PC-9 (cell line): ENCODE data around the gene CRB2. TPM values are rescaled to one million over a fixed set of nuclear protein-coding genes. Genes with fewer than 3 reads are reported as not detected.
A peak's percentile ranks its signal among the peaks of the same experiment; 100 is the strongest.

Source experiments
- BruUV-seq: library from RNA; stranded (reverse); fragments of 400-500 nt; replicated peaks from 2 replicates; lab custom pipeline; 2021; lab: Mats Ljungman, UMichigan
- CTCF ChIA-PET: fragments of 300-600 bp; sonication (Branson Sonifier 250); formaldehyde crosslinking; loops from one replicate; lab custom pipeline; 2022; ENCODE audit warnings: antibody characterized with exemption; lab: Charles Lee
- POLR2A ChIA-PET: fragments of 300-600 bp; sonication (Branson Sonifier 250); formaldehyde crosslinking; loops from one replicate; lab custom pipeline; 2022; ENCODE audit warnings: antibody characterized with exemption; ENCODE audit not compliant: unreplicated experiment; lab: Charles Lee
- DNase-seq, 2 experiments: peaks; one replicate each; pipeline versions ENCODE4 v3.0.0 to v3.0.0-alpha.2; 2015 to 2022; ENCODE audit warnings: mixed read lengths in 1 of 2
- H2AFZ ChIP-seq: fragments of 200-600 bp; sonication (generic); 2 replicates; pipeline ENCODE4 v1.8.1; 2017; ENCODE audit warnings: antibody characterized with exemption
- H3F3A ChIP-seq: fragments of 200-600 bp; sonication (generic); 2 replicates; pipeline ENCODE4 v1.8.1; 2017; ENCODE audit warnings: antibody characterized with exemption, mild to moderate bottlenecking, low read depth; ENCODE audit not compliant: insufficient read depth
- H3K27ac ChIP-seq: fragments of 200-600 bp; sonication (generic); 2 replicates; pipeline ENCODE4 v1.6.1; 2016; ENCODE audit warnings: mixed run types
- H3K27me3 ChIP-seq: fragments of 200-600 bp; sonication (generic); 2 replicates; pipeline ENCODE4 v1.6.1; 2016; ENCODE audit warnings: low read depth, mixed run types; ENCODE audit not compliant: insufficient read depth
- H3K36me3 ChIP-seq: fragments of 200-600 bp; sonication (generic); 2 replicates; pipeline ENCODE4 v1.6.1; 2016; ENCODE audit warnings: low read depth, mixed run types
- H3K4me1 ChIP-seq: fragments of 200-600 bp; sonication (generic); replicated peaks from 2 replicates; pipeline ENCODE4 v1.6.1; 2016; ENCODE audit warnings: mixed run types; ENCODE audit not compliant: insufficient read depth
- H3K4me2 ChIP-seq: fragments of 200-600 bp; sonication (generic); 2 replicates; pipeline ENCODE4 v1.6.1; 2017; ENCODE audit warnings: mixed run types
- H3K4me3 ChIP-seq: fragments of 200-600 bp; sonication (generic); 2 replicates; pipeline ENCODE4 v1.6.1; 2016; ENCODE audit warnings: mixed run types
- H3K79me2 ChIP-seq: fragments of 200-600 bp; sonication (generic); 2 replicates; pipeline ENCODE4 v1.6.1; 2017; ENCODE audit warnings: low read depth, mixed run types
- H3K9me2 ChIP-seq: fragments of 200-600 bp; sonication (generic); 2 replicates; pipeline ENCODE4 v1.8.1; 2017; ENCODE audit warnings: mild to moderate bottlenecking; ENCODE audit not compliant: insufficient read depth
- H3K9me3 ChIP-seq: fragments of 200-600 bp; sonication (generic); 2 replicates; pipeline ENCODE4 v1.8.1; 2016; ENCODE audit warnings: low read depth; ENCODE audit not compliant: insufficient read depth
- H4K20me1 ChIP-seq: fragments of 200-600 bp; sonication (generic); 2 replicates; pipeline ENCODE4 v1.8.1; 2017; ENCODE audit not compliant: insufficient read depth
- EZH2 ChIP-seq: fragments of 200-600 bp; sonication (generic); IDR thresholded peaks from 2 replicates; pipeline ENCODE4 v1.8.0; 2017; ENCODE audit warnings: antibody characterized with exemption, low read depth
- intact Hi-C: fragments of 100-400 bp; cut with micrococcal nuclease; formaldehyde crosslinking; loops from one replicate; pipeline ENCODE4 v1.10.0; 2022; ENCODE audit not compliant: unreplicated experiment
- total RNA-seq: library from RNA; stranded (reverse); gene quantifications from 2 replicates; pipeline ENCODE4 v1.2.3, GENCODE V29; 2021
- TF ChIP-seq, protein P1 (sequence below): fragments of 200-600 bp; sonication (generic); conservative IDR thresholded peaks from 2 replicates; pipeline ENCODE4 v1.6.1; 2017; ENCODE audit warnings: mixed run types, antibody characterized with exemption, mild to moderate bottlenecking, moderate library complexity

The CRB2 gene
- total RNA-seq, 1 experiment from 2014 or later, result not detected

- H3K79me2 ChIP-seq, result no peaks in the 10 kb centered on the region
- H3K27me3 ChIP-seq, result peaks cover 36% of the 10 kb centered on the region
- POLR2A ChIA-PET, result no interaction called here
- no TSS peak for BruUV-seq
- no peak overlapping the region for H2AFZ ChIP-seq
- CTCF ChIA-PET, result no interaction called here
- intact Hi-C loops, result no loop called here
- H3K4me1 ChIP-seq, result no peaks in the 10 kb centered on the region
- DNase-seq, result no peak
- H3K4me2 ChIP-seq, result no peak overlapping the region
- no peaks in the 10 kb centered on the region for H3K9me3 ChIP-seq
- H3F3A ChIP-seq, result no peaks in the 10 kb centered on the region; the same call in 1 of the 2 replicates
- no peaks in the 10 kb centered on the region for H3K36me3 ChIP-seq
- H3K4me3 ChIP-seq, result no peak overlapping the region
- H4K20me1 ChIP-seq, result no peaks in the 10 kb centered on the region
- no peak overlapping the region for H3K27ac ChIP-seq
- no peak for TF ChIP-seq EZH2
- TF ChIP-seq, protein P1, sequence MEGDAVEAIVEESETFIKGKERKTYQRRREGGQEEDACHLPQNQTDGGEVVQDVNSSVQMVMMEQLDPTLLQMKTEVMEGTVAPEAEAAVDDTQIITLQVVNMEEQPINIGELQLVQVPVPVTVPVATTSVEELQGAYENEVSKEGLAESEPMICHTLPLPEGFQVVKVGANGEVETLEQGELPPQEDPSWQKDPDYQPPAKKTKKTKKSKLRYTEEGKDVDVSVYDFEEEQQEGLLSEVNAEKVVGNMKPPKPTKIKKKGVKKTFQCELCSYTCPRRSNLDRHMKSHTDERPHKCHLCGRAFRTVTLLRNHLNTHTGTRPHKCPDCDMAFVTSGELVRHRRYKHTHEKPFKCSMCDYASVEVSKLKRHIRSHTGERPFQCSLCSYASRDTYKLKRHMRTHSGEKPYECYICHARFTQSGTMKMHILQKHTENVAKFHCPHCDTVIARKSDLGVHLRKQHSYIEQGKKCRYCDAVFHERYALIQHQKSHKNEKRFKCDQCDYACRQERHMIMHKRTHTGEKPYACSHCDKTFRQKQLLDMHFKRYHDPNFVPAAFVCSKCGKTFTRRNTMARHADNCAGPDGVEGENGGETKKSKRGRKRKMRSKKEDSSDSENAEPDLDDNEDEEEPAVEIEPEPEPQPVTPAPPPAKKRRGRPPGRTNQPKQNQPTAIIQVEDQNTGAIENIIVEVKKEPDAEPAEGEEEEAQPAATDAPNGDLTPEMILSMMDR, result peak; percentile 52; the same call in 1 of the 2 replicates
- H3K9me2 ChIP-seq, result no peaks in the 10 kb centered on the region
These were observed 9.4 kb downstream of the CRB2 start for GRCh38 chr9:123365287-123365880.

DNA sequence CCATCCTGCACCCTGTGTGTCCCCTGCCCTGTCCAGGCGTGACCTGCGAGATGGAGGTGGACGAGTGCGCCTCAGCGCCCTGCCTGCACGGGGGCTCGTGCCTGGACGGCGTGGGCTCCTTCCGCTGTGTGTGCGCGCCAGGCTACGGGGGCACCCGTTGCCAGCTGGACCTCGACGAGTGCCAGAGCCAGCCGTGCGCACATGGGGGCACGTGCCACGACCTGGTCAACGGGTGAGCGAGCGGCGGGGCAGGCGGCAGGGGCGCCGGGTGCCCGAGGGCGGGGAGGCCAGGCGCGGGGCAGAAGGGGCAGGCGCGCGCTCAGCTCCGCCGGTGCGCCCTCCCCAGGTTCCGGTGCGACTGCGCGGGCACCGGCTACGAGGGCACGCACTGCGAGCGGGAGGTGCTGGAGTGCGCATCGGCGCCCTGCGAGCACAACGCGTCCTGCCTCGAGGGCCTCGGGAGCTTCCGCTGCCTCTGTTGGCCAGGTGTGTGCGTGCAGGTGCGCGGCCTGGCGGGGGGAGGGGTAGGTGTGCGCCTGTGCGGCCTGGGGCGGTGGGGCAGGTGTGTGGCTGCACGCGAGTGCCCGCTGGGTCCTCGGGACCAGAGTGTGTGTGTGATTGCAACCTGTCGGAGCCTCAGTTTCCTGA, 10.0 kb downstream of the CRB2 start:
- no peaks in the 10 kb centered on the region for H3K79me2 ChIP-seq
- H3K4me3 ChIP-seq, result no peak overlapping the region
- TF ChIP-seq, protein P1, result no peak
- TF ChIP-seq EZH2, result no peak
- no peaks in the 10 kb centered on the region for H3K9me2 ChIP-seq
- ChIA-PET POLR2A (no interaction called here), CTCF (interaction anchor here (0.7 to 1.2 kb wide), 2 partner anchors 11 to 17 kb away, joined by 3 read pairs; no protein-coding TSS in a partner anchor)
- no TSS peak for BruUV-seq
- H3K4me1 ChIP-seq, result no peaks in the 10 kb centered on the region
- H3K4me2 ChIP-seq, result no peak overlapping the region
- H3F3A ChIP-seq, result no peaks in the 10 kb centered on the region
- intact Hi-C loops, result no loop called here
- H4K20me1 ChIP-seq, result no peaks in the 10 kb centered on the region
- H3K27me3 ChIP-seq, result peaks cover 36% of the 10 kb centered on the region
- H3K9me3 ChIP-seq, result no peaks in the 10 kb centered on the region
- DNase-seq, result no peak
- H3K36me3 ChIP-seq, result no peaks in the 10 kb centered on the region
- no peak overlapping the region for H3K27ac ChIP-seq
- no peak overlapping the region for H2AFZ ChIP-seq

- peaks cover 38% of the 10 kb centered on the region for H3K27me3 ChIP-seq
- DNase-seq, result peak in 1 of 2 experiments; percentile 57
- no peaks in the 10 kb centered on the region for H3K9me2 ChIP-seq
- ChIA-PET POLR2A (interaction anchor here (0.5 kb wide), 1 partner anchor 455 kb away, joined by 19 read pairs; the partner anchor contains the start of gene ZBTB6), CTCF (no interaction called here)
- no peak overlapping the region for H2AFZ ChIP-seq
- no peak overlapping the region for H3K27ac ChIP-seq
- H3F3A ChIP-seq, result no peaks in the 10 kb centered on the region
- no peak overlapping the region for H3K4me2 ChIP-seq
- no peaks in the 10 kb centered on the region for H3K36me3 ChIP-seq
- BruUV-seq, result no TSS peak
- intact Hi-C loops, result no loop called here
- H3K79me2 ChIP-seq, result no peaks in the 10 kb centered on the region
- no peaks in the 10 kb centered on the region for H3K4me1 ChIP-seq
- H3K4me3 ChIP-seq, result no peak overlapping the region
- no peaks in the 10 kb centered on the region for H3K9me3 ChIP-seq
- no peaks in the 10 kb centered on the region for H4K20me1 ChIP-seq
- TF ChIP-seq, protein P1, result no peak
- no peak for TF ChIP-seq EZH2
These were observed 12.0 kb downstream of the CRB2 start for GRCh38 chr9:123368023-123368422.
